ENCODE results near the gene AQP5. TPM values are rescaled to one million over a fixed set of nuclear protein-coding genes. Genes with fewer than 3 reads are reported as not detected.

Gene AQP5
- total and polyA plus RNA-seq, 2 donors from 2014 or later = 0.91 to 0.99 TPM

DNA sequence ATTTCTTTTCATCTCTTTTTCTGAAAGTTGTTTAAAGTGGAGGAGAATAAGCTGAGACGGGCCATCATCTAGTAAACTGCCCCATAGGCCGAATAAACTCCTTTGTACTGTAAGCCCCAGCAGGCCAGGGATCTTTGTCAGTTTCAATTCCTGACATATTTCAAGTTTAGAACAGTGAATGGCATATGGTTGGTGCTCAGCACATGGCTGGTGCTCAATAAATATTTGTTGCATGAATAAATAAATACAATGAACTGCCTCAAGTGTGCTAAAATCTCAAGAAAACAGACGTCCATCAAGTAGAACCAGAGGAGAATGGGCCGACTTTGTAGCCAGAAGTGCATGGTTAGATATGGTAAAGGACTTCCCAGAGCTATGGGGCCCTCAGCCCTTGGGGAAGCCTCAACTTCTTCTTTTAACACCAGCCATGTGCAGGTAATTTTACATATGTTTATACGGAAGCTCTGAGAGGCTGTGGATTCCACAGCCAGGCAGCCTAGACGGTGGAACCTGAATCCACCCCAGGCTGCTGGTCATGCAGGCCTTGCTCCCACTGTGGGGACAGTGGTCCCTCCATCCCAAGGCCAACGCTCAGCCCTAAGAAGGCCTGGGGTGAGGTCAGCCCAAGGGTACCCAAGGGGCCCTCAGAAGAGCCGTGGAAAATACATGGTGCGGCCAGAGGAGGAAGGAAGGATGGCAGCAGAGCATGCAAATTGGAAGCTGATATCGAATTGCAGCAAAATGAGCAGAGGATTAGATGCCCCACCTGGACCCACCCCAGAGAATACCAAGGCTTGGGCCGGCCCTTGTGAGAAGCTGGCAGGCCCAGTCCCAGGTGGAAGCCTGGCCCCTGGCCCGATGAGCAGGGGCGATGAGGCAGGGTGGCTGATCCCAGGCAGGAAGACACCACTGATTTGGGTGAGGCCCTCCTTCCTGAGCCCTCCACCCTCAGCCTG is 19.8 kb upstream of the AQP5 start:
- Histone ChIP-seq H3K4me3 (ENCODE audit: low read length in 3 of 3) (no peak overlapping the region), H3K27ac (ENCODE audit: low read depth in 2 of 2, low read length in 2 of 2) (no peak overlapping the region), H3K4me1 (ENCODE audit: control insufficient read depth in 2 of 3, insufficient read depth in 2 of 3, low read depth in 1 of 3, low read length in 3 of 3) (peaks cover 0 to 6% (median 4%) of the 10 kb centered on the region in 3 donors), H3K27me3 (ENCODE audit: control insufficient read depth, insufficient read depth, low read length) (no peaks in the 10 kb centered on the region), H3K9ac (ENCODE audit: low read length in 3 of 3) (no peak overlapping the region), H3K36me3 (ENCODE audit: control insufficient read depth in 2 of 3, insufficient read depth in 3 of 3, low read length in 3 of 3) (no peaks in the 10 kb centered on the region), H3K9me3 (ENCODE audit: control insufficient read depth in 2 of 3, insufficient read depth in 1 of 3, low read length in 3 of 3) (no peaks in the 10 kb centered on the region)
- DNase-seq (peak in 1 of 5 donors; percentile 41), FAIRE-seq (no peak)
- intact Hi-C loops (cut with DNase I) = no loop called here
- TF ChIP-seq, protein P1, sequence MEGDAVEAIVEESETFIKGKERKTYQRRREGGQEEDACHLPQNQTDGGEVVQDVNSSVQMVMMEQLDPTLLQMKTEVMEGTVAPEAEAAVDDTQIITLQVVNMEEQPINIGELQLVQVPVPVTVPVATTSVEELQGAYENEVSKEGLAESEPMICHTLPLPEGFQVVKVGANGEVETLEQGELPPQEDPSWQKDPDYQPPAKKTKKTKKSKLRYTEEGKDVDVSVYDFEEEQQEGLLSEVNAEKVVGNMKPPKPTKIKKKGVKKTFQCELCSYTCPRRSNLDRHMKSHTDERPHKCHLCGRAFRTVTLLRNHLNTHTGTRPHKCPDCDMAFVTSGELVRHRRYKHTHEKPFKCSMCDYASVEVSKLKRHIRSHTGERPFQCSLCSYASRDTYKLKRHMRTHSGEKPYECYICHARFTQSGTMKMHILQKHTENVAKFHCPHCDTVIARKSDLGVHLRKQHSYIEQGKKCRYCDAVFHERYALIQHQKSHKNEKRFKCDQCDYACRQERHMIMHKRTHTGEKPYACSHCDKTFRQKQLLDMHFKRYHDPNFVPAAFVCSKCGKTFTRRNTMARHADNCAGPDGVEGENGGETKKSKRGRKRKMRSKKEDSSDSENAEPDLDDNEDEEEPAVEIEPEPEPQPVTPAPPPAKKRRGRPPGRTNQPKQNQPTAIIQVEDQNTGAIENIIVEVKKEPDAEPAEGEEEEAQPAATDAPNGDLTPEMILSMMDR (IDR thresholded peaks at IDR 0.05; ENCODE audit: borderline replicate concordance, extremely low read depth, insufficient read depth) = no peak

DNA sequence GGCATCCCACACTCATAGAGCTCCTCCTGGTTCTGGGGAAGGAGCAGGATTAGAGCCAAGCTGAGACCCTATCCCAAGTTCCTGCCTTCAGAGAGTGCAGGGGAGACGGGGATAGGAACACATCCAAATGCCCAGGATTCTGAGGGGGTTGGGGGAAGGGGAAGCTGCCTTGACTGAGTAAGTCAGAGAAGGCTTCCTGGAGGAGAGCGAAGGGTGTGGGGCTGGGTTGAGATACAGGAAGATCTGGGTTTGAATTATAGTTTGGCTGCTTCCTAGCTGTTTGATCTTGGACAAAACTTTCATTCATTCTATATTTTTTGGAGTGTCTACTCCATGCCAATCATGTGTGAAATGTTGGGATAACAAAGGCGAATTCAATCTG is 19.2 kb upstream of the AQP5 start:
- FAIRE-seq (no peak), DNase-seq (no peak)
- no peaks in the 10 kb centered on the region for H3K36me3 ChIP-seq (ENCODE audit: control insufficient read depth in 2 of 3, insufficient read depth in 3 of 3, low read length in 3 of 3)
- H3K27me3 ChIP-seq (ENCODE audit: control insufficient read depth, insufficient read depth, low read length) = no peaks in the 10 kb centered on the region
- TF ChIP-seq, protein P1 (IDR thresholded peaks at IDR 0.05; ENCODE audit: borderline replicate concordance, extremely low read depth, insufficient read depth) = no peak
- H3K4me1 ChIP-seq (ENCODE audit: control insufficient read depth in 2 of 3, insufficient read depth in 2 of 3, low read depth in 1 of 3, low read length in 3 of 3) = peaks cover 0 to 6% (median 4%) of the 10 kb centered on the region in 3 donors
- intact Hi-C loops (cut with DNase I) = no loop called here
- H3K9me3 ChIP-seq (ENCODE audit: control insufficient read depth in 2 of 3, insufficient read depth in 1 of 3, low read length in 3 of 3) = no peaks in the 10 kb centered on the region
- no peak overlapping the region for H3K9ac ChIP-seq (ENCODE audit: low read length in 3 of 3)
- no peak overlapping the region for H3K27ac ChIP-seq (ENCODE audit: low read depth in 2 of 2, low read length in 2 of 2)
- H3K4me3 ChIP-seq (ENCODE audit: low read length in 3 of 3) = no peak overlapping the region

DNA sequence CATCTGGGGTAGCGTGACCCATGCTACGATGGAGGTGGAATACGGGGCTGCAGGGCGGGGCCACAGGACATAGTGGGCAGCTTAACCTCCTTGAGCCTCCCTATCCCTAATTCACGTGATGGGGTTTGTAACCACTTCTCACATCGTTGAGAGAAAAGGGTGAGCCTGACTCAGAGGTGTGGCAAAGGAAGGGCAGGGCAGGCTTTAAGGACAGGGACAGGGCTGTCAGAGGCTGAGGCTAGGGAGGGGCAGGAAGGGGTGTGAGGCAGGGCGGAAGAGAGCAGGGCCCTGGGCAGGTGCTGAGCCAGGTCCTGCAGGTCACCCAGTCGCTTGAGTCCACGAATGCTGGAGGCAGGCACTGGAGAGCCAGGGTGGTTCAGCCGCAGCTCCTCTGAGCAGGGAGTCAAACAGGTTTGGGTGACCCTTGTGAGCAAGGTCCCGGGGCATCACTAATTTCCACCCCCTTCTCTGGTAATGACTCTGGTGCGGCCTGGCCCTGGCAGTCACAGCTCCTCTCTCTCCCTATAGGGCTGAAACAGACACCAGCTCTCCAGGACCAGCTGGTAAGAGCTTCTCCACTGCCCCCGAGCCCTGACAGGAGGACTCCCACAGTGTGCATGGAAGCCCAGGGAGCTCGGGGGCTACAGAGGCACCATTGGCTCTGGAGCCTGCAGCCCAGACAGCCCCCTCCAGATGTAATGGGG is 18.6 kb upstream of the AQP5 start:
- no peak overlapping the region for H3K27ac ChIP-seq (ENCODE audit: low read depth in 2 of 2, low read length in 2 of 2)
- FAIRE-seq (no peak), DNase-seq (peak in 4 of 5 donors; percentile 50 to 72 (median 62))
- no peaks in the 10 kb centered on the region for H3K36me3 ChIP-seq (ENCODE audit: control insufficient read depth in 2 of 3, insufficient read depth in 3 of 3, low read length in 3 of 3)
- H3K4me3 ChIP-seq (ENCODE audit: low read length in 3 of 3) = no peak overlapping the region
- H3K9me3 ChIP-seq (ENCODE audit: control insufficient read depth in 2 of 3, insufficient read depth in 1 of 3, low read length in 3 of 3) = no peaks in the 10 kb centered on the region
- no peaks in the 10 kb centered on the region for H3K27me3 ChIP-seq (ENCODE audit: control insufficient read depth, insufficient read depth, low read length)
- intact Hi-C loops (cut with DNase I) = no loop called here
- TF ChIP-seq, protein P1 (IDR thresholded peaks at IDR 0.05; ENCODE audit: borderline replicate concordance, extremely low read depth, insufficient read depth) = no peak
- peaks cover 0 to 6% (median 4%) of the 10 kb centered on the region in 3 donors for H3K4me1 ChIP-seq (ENCODE audit: control insufficient read depth in 2 of 3, insufficient read depth in 2 of 3, low read depth in 1 of 3, low read length in 3 of 3)
- H3K9ac ChIP-seq (ENCODE audit: low read length in 3 of 3) = no peak overlapping the region
